ENCODE data around the gene ADARB2. TPM values are rescaled to one million over a fixed set of nuclear protein-coding genes. Genes with fewer than 3 reads are reported as not detected.

Gene ADARB2
- total RNA-seq, 1 donor from 2014 or later = 1.2 TPM

DNA sequence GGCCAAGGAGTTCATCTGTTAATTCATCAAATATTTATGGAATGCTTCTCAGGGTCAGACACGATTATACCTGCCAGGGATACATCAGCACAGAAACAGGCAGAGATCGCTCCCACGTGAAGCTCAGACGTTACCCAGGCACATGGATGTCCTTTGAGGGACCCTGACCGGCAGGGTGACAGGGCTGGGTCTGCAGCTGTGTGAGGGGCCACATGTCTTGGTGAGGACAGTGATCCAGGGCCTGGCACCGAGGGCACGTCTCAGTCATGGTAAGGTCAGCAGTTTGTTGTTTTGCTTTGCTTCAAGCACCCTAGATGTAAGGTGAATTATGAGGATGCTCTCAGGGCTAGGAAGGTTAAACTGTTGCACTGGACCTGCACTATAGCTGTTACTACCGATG lies 453.2 kb downstream of the ADARB2 start:
- Histone ChIP-seq H3K4me3 (no peak overlapping the region), H3K9me3 (no peaks in the 10 kb centered on the region), H3K27ac (no peak overlapping the region), H3K36me3 (no peaks in the 10 kb centered on the region), H3K27me3 (no peaks in the 10 kb centered on the region), H3K4me1 (no peaks in the 10 kb centered on the region)
- TF ChIP-seq, protein P1, sequence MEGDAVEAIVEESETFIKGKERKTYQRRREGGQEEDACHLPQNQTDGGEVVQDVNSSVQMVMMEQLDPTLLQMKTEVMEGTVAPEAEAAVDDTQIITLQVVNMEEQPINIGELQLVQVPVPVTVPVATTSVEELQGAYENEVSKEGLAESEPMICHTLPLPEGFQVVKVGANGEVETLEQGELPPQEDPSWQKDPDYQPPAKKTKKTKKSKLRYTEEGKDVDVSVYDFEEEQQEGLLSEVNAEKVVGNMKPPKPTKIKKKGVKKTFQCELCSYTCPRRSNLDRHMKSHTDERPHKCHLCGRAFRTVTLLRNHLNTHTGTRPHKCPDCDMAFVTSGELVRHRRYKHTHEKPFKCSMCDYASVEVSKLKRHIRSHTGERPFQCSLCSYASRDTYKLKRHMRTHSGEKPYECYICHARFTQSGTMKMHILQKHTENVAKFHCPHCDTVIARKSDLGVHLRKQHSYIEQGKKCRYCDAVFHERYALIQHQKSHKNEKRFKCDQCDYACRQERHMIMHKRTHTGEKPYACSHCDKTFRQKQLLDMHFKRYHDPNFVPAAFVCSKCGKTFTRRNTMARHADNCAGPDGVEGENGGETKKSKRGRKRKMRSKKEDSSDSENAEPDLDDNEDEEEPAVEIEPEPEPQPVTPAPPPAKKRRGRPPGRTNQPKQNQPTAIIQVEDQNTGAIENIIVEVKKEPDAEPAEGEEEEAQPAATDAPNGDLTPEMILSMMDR (IDR thresholded peaks at IDR 0.05) = no peak
- no peak for DNase-seq
- ATAC-seq = no peak
- intact Hi-C loops (cut with DNase I) = no loop called here

DNA sequence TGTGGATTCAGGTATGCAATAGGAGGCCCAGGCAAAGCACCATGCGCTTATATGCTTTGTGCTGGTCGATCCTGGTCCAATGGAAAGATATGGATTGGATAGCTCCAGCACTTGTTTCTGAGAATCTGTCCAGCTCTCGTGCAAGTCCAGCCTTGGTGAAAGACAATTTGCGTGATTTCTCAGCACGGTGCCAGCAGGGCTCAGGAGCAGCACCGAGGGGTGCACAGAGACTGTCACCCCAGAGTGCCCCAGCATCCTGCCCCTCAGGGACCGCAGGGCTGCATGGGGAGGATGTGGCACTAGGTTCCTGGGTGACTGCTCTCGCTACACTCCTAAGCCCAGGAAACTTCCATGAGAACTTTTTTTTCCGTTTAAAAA lies 455.9 kb downstream of the ADARB2 start:
- TF ChIP-seq, protein P1 (IDR thresholded peaks at IDR 0.05) = no peak
- intact Hi-C loops (cut with DNase I) = no loop called here
- H3K36me3 ChIP-seq = no peaks in the 10 kb centered on the region
- no peaks in the 10 kb centered on the region for H3K4me1 ChIP-seq
- no peak for DNase-seq
- no peak overlapping the region for H3K4me3 ChIP-seq
- no peaks in the 10 kb centered on the region for H3K9me3 ChIP-seq
- no peaks in the 10 kb centered on the region for H3K27me3 ChIP-seq
- ATAC-seq = no peak
- no peak overlapping the region for H3K27ac ChIP-seq

DNA sequence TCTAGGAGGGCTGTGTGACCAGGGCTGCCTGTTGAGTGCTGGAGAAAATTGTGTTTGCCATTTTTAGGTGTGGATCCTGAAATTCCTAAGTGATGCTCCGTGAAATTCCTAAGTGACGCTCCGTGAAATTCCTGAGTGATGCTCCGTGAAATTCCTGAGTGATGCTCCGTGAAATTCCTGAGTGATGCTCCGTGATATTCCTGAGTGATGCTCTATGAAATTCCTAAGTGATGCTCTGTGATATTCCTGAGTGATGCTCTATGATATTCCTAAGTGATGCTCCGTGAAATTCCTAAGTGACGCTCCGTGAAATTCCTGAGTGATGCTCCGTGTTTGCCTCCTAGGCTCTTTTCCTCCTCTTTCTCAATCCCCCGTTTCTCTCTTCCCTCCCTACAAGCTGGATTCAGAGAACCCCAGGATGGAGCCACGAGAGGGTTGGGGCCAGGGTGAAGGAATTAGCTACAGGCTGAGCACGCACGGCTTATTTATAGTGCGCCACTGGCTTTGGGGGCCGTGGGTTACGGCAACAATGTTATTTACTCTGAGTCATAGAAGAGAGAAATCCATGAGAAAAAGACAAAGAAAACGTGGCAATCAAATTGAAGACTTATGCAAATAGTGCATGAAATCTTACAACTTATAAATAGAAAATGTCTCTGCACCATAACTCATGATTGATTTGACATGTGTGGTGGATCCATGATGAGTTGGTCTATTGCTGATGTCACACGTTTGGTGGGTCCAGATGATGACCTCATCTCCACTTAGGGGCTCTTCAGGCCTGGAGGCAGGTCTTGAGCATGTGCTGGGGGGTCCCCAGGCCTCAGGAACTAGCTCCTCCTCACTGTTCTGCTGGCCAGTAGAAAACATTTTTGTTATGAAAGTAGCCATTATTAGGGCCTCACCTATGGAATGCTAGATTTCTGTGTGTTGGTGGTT lies 456.6 kb downstream of the ADARB2 start:
- DNase-seq = no peak
- intact Hi-C loops (cut with DNase I) = no loop called here
- TF ChIP-seq, protein P1 (IDR thresholded peaks at IDR 0.05) = no peak
- Histone ChIP-seq H3K9me3 (no peaks in the 10 kb centered on the region), H3K27me3 (no peaks in the 10 kb centered on the region), H3K4me3 (no peak overlapping the region), H3K36me3 (no peaks in the 10 kb centered on the region), H3K27ac (no peak overlapping the region), H3K4me1 (no peaks in the 10 kb centered on the region)
- no peak for ATAC-seq

DNA sequence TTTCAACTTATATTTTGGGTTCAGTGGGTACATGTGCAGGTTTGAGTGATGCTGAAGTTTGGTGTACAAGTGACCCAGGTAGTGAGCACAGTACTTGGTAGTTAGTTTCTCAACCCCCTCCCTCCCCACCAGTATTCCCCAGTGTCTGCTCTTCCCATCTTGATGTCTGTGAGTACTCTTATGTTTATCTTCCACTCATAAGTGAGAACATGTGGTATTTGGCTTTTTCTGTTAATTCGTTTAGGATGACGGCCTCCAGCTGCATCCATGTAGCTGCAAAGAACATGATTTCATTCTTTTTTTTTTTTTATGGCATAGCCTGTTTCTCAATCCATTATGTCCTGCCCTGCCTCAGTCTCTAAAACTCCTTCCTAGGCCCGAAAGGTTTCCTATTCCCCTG lies 459.0 kb downstream of the ADARB2 start:
- ATAC-seq (no peak), DNase-seq (no peak)
- Histone ChIP-seq H3K27me3 (no peaks in the 10 kb centered on the region), H3K4me1 (no peaks in the 10 kb centered on the region), H3K27ac (no peak overlapping the region), H3K36me3 (no peaks in the 10 kb centered on the region), H3K4me3 (no peak overlapping the region), H3K9me3 (no peaks in the 10 kb centered on the region)
- intact Hi-C loops (cut with DNase I) = no loop called here
- TF ChIP-seq, protein P1 (IDR thresholded peaks at IDR 0.05) = no peak

DNA sequence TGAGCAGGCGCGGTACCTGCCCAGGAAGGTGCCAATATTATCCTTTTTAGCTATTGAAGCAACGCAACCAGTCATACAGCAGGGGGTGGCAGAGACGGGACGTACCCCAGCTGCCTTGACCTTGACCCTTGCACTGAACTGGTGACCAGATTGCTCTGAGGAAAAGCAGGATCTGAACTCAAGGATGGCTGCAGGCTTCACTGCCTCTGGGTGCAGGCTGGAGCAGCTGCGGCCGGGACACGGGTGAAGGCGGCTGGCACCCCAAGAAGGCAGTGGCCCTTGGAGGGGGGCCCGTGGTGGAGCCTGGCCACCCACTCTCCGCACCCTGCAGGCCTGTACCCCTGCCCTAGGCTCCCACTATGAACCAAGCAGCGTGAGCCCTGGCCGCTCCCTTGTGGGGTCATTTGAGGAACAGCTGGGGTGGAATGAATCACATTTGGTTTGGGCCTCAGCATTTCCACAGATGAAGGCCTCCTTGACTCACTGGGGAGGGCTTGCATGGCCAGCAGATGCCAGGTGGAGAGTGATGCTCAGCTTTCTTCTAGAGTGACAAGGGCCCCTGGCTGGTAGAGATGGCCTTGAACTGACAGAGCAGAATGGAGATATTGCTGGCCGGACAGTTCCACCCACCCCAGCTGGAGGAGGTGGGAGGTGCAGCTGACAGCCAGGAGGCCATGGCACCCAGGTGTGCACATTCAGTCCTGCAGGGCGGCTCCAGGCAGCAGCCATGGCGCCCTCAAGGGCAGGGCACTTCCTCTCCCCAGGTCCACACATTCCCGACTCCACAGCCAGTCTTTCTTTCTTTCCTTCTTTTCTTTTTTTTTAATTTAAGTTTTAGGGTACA lies 462.4 kb downstream of the ADARB2 start:
- intact Hi-C loops (cut with DNase I) = no loop called here
- no peak for DNase-seq
- H3K9me3 ChIP-seq = no peaks in the 10 kb centered on the region
- TF ChIP-seq, protein P1 (IDR thresholded peaks at IDR 0.05) = no peak
- H3K27me3 ChIP-seq = no peaks in the 10 kb centered on the region
- H3K4me1 ChIP-seq = no peaks in the 10 kb centered on the region
- peak; percentile 32 for ATAC-seq
- H3K4me3 ChIP-seq = no peak overlapping the region
- H3K36me3 ChIP-seq = no peaks in the 10 kb centered on the region
- H3K27ac ChIP-seq = no peak overlapping the region
